ENCODE data around the gene OR10C1.
"Not testable (repeated sequence)": the region's sequence is repeated elsewhere in the genome, so short reads cannot be mapped to it uniquely, and the experiment has no call there.

OR10C1 gene

GRCh38 chr6:29424575-29424974 is 14.5 kb upstream of the OR10C1 start:
- DNase-seq (ENCODE audit: low read depth), result no peak
- H3K4me3 ChIP-seq (ENCODE audit: low read length), result no peak overlapping the region
- TF ChIP-seq CTCF (conservative IDR thresholded peaks at IDR 0.05; ENCODE audit: low read length), result no peak

GRCh38 chr6:29425075-29425474 is 14.0 kb upstream of the OR10C1 start:
- no peak for DNase-seq (ENCODE audit: low read depth)
- H3K4me3 ChIP-seq (ENCODE audit: low read length), result no peak overlapping the region
- no peak for TF ChIP-seq CTCF (conservative IDR thresholded peaks at IDR 0.05; ENCODE audit: low read length)

GRCh38 chr6:29426654-29427053 is 12.5 kb upstream of the OR10C1 start:
- no peak for TF ChIP-seq CTCF (conservative IDR thresholded peaks at IDR 0.05; ENCODE audit: low read length)
- no peak for DNase-seq (ENCODE audit: low read depth)
- no peak overlapping the region for H3K4me3 ChIP-seq (ENCODE audit: low read length)

- H3K4me3 ChIP-seq (ENCODE audit: low read length); DNase-seq (ENCODE audit: low read depth): not testable (repeated sequence)
Observed at GRCh38 chr6:29436730-29437129, 2.4 kb upstream of the OR10C1 start.

- TF ChIP-seq CTCF (conservative IDR thresholded peaks at IDR 0.05; ENCODE audit: low read length), result no peak
- H3K4me3 ChIP-seq (ENCODE audit: low read length), result no peak overlapping the region
- DNase-seq (ENCODE audit: low read depth), result no peak
Observed at GRCh38 chr6:29442719-29443118, 3.6 kb downstream of the OR10C1 start.

GRCh38 chr6:29444031-29444430 is 4.9 kb downstream of the OR10C1 start:
- H3K4me3 ChIP-seq (ENCODE audit: low read length); DNase-seq (ENCODE audit: low read depth): not testable (repeated sequence)

GRCh38 chr6:29447670-29448069 is 8.6 kb downstream of the OR10C1 start:
- no peak overlapping the region for H3K4me3 ChIP-seq (ENCODE audit: low read length)
- no peak for TF ChIP-seq CTCF (conservative IDR thresholded peaks at IDR 0.05; ENCODE audit: low read length)
- no peak for DNase-seq (ENCODE audit: low read depth)

GRCh38 chr6:29451471-29452193 is 12.5 kb downstream of the OR10C1 start:
- DNase-seq (ENCODE audit: low read depth), result no peak
- no peak for TF ChIP-seq CTCF (conservative IDR thresholded peaks at IDR 0.05; ENCODE audit: low read length)
- no peak overlapping the region for H3K4me3 ChIP-seq (ENCODE audit: low read length)

Measured in AG10803 (cell line).